ENCODE results near the gene ZNF280C.
"Not testable (repeated sequence)": the region's sequence is repeated elsewhere in the genome, so short reads cannot be mapped to it uniquely, and the experiment has no call there.

The ZNF280C gene

GRCh38 chrX:130268449-130269170 lies at the start of gene ZNF280C:
Gene ZNF280C, minus strand, starts transcription at chrX:130268899. Its CDS starts 8,450 bp downstream, at chrX:130260449.
- DNase-seq (ENCODE audit: low read depth in 2 of 2, low spot score in 1 of 2) = peak; percentile 60 to 78

GRCh38 chrX:130304587-130305368 lies 36.1 kb upstream of the ZNF280C start:
- no peak for DNase-seq (ENCODE audit: low read depth in 2 of 2, low spot score in 1 of 2)

GRCh38 chrX:130301977-130302376 lies 33.3 kb upstream of the ZNF280C start:
- DNase-seq (ENCODE audit: low read depth in 2 of 2, low spot score in 1 of 2) = no peak

- DNase-seq (ENCODE audit: low read depth in 2 of 2, low spot score in 1 of 2) = no peak
Measured at GRCh38 chrX:130301405-130301804, 32.7 kb upstream of the ZNF280C start.

GRCh38 chrX:130300010-130300282 lies 31.2 kb upstream of the ZNF280C start:
- DNase-seq (ENCODE audit: low read depth in 2 of 2, low spot score in 1 of 2) = no peak

GRCh38 chrX:130299279-130300009 lies 30.7 kb upstream of the ZNF280C start:
- no peak for DNase-seq (ENCODE audit: low read depth in 2 of 2, low spot score in 1 of 2)

- no peak for DNase-seq (ENCODE audit: low read depth in 2 of 2, low spot score in 1 of 2)
Measured at GRCh38 chrX:130296743-130297142, 28.0 kb upstream of the ZNF280C start.

- no peak for DNase-seq (ENCODE audit: low read depth in 2 of 2, low spot score in 1 of 2)
Measured at GRCh38 chrX:130296297-130296678, 27.6 kb upstream of the ZNF280C start.

GRCh38 chrX:130295519-130296296 lies 27.0 kb upstream of the ZNF280C start:
- no peak for DNase-seq (ENCODE audit: low read depth in 2 of 2, low spot score in 1 of 2)

GRCh38 chrX:130287071-130287770 lies 18.5 kb upstream of the ZNF280C start:
- no peak for DNase-seq (ENCODE audit: low read depth in 2 of 2, low spot score in 1 of 2)

- no peak for DNase-seq (ENCODE audit: low read depth in 2 of 2, low spot score in 1 of 2)
Measured at GRCh38 chrX:130285710-130286109, 17.0 kb upstream of the ZNF280C start.

GRCh38 chrX:130285069-130285620 lies 16.4 kb upstream of the ZNF280C start:
- DNase-seq (ENCODE audit: low read depth in 2 of 2, low spot score in 1 of 2) = no peak

GRCh38 chrX:130282151-130282550 lies 13.5 kb upstream of the ZNF280C start:
- no peak for DNase-seq (ENCODE audit: low read depth in 2 of 2, low spot score in 1 of 2)

GRCh38 chrX:130280901-130281300 lies 12.2 kb upstream of the ZNF280C start:
- DNase-seq (ENCODE audit: low read depth in 2 of 2, low spot score in 1 of 2) = no peak

- DNase-seq (ENCODE audit: low read depth in 2 of 2, low spot score in 1 of 2) = not testable (repeated sequence)
Measured at GRCh38 chrX:130272253-130272652, 3.6 kb upstream of the ZNF280C start.

GRCh38 chrX:130269391-130269790 lies 692 bp upstream of the ZNF280C start:
- DNase-seq (ENCODE audit: low read depth in 2 of 2, low spot score in 1 of 2) = not testable (repeated sequence)

- no peak for DNase-seq (ENCODE audit: low read depth in 2 of 2, low spot score in 1 of 2)
Measured at GRCh38 chrX:130267956-130268448, 697 bp downstream of the ZNF280C start.

GRCh38 chrX:130264573-130264972 lies 4.1 kb downstream of the ZNF280C start:
- DNase-seq (ENCODE audit: low read depth in 2 of 2, low spot score in 1 of 2) = no peak

GRCh38 chrX:130263016-130263415 lies 5.7 kb downstream of the ZNF280C start:
- no peak for DNase-seq (ENCODE audit: low read depth in 2 of 2, low spot score in 1 of 2)

GRCh38 chrX:130262231-130262630 lies 6.5 kb downstream of the ZNF280C start:
- DNase-seq (ENCODE audit: low read depth in 2 of 2, low spot score in 1 of 2) = no peak
